ENCODE measurements around the gene CENPX.

DNA sequence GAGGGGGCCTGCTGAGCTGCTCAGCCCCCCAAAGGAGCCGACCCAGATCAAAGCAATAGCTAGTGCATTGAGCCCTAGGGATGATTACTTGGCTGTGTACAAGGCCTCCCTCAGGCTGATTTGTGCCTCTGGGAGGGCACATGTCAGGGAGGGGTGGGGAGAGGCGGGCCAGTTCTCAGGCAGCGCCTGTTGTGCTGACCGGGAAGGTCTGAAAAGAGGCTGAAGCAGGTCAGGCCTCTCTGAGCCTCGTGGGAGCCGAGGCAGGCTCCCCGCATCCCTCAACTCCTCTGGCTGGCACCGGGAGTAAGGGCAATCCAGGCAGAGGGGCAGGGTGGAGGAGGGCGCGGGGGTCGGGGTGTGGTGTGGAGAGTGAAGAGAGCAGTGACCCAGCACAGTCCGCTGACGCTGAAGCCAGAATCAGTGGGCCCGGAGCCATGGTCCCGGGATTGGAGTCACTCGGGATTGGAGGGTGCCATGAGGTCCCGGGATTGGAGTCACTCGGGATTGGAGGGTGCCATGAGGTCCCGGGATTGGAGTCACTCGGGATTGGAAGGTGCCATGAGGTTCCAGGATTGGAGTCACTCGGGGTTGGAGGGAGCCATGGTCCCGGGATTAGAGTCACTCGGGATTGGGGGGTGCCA lies 11.8 kb upstream of the CENPX start:
- TF ChIP-seq POLR2A (IDR thresholded peaks at IDR 0.05) (no peak), CTCF (IDR thresholded peaks at IDR 0.05) (no peak)

Data from body of pancreas (tissue), 4 donors.